ENCODE data around the gene FGR.

DNA sequence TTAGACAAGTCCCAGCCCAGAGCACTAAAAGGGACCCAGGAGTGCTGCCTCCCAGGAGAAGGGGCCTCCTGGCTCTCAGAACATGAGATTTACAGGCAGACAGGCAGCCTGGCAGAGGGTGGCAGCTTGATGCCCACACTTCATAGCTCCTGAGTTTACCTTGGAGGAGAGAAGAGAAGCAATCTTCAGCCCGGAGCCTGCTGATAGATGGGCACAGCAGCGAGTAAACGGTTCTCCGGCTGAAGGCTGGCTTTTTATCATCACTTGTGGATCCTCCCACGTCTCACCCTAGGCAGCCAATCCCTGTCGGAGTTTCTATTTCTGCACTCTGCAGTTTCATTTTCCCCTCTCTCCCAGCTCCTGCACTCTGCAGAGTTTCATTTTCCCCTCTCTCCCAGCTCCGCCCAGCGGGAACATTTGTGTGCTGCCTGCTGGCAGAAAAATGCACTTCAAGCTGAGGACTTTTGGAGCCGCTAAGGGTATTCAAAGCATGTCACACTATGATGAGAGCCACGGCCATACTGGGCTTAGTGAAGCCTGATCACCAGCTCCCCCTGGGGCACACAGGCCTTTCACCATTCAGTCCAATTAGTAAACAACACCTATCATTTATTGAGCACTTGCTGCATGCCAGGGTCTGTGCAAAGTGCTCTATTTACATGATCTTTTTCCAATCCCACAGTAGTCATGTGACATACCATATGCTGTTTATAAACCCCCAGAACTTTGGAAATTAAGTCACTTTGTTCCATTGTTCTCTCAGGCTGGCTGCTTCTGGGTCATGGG is 37.2 kb upstream of the FGR start, which contains the start of gene IFI6:
- TF ChIP-seq EZH2 (IDR thresholded peaks at IDR 0.05) (no peak), POLR2AphosphoS5 (IDR thresholded peaks at IDR 0.05; ENCODE audit: borderline replicate concordance, low read depth, low read length) (peak; percentile 76; the same call in 1 of the 2 replicates)
